Naive B cell (primary cell): ENCODE results near the gene CACNA1A. TPM values are rescaled to one million over a fixed set of nuclear protein-coding genes. Genes with fewer than 3 reads are reported as not detected.

Source experiments
- ATAC-seq, 2 donors: fragments of 150-1000 bp; cut with Tn5 transposase; 2 replicates each; pipeline ENCODE4 v1.10.0; 2021; ENCODE audit warnings: low read depth in 2 of 2, mild to moderate bottlenecking in 2 of 2, moderate library complexity in 2 of 2
- DNase-seq: peaks from one replicate; pipeline ENCODE4 v3.0.0; 2022
- H3K27ac Mint-ChIP-seq, 6 donors: one replicate each; pipeline ENCODE4 v1.8.0; 2020 to 2022; ENCODE audit warnings: mild to moderate bottlenecking in 6 of 6, mixed read lengths in 6 of 6, moderate library complexity in 5 of 6, inconsistent platforms in 2 of 6
- H3K27me3 Mint-ChIP-seq, 3 donors: one replicate each; pipeline ENCODE4 v1.8.0; 2021 to 2022; ENCODE audit warnings: mixed read lengths in 3 of 3, mild to moderate bottlenecking in 1 of 3
- H3K36me3 Mint-ChIP-seq, 2 donors: one replicate each; pipeline ENCODE4 v1.8.0; 2020 to 2022; ENCODE audit warnings: mixed read lengths in 2 of 2, inconsistent platforms in 1 of 2, mild to moderate bottlenecking in 1 of 2
- H3K4me1 Mint-ChIP-seq, 3 donors: one replicate each; pipeline ENCODE4 v1.8.0; 2020 to 2022; ENCODE audit warnings: mixed read lengths in 3 of 3, inconsistent platforms in 1 of 3, mild to moderate bottlenecking in 1 of 3, moderate library complexity in 1 of 3
- H3K4me3 Mint-ChIP-seq, 8 donors: one replicate each; pipeline ENCODE4 v1.8.0; 2020 to 2022; ENCODE audit warnings: mild to moderate bottlenecking in 8 of 8, mixed read lengths in 8 of 8, moderate library complexity in 8 of 8, inconsistent platforms in 2 of 8
- H3K9me3 Mint-ChIP-seq, 7 donors: one replicate each; pipeline ENCODE4 v1.8.0; 2020 to 2022; ENCODE audit warnings: mixed read lengths in 7 of 7, mild to moderate bottlenecking in 5 of 7, inconsistent platforms in 2 of 7, moderate library complexity in 1 of 7
- polyA plus RNA-seq, 6 donors: library from polyadenylated mRNA; unstranded; fragments of 300-500 nt; fragmentation: Illumina TruSeq; gene quantifications; one replicate each; pipeline ENCODE4 v1.2.3, GENCODE V29; 2021; ENCODE audit warnings: low read depth in 6 of 6

The CACNA1A gene
- polyA plus RNA-seq, 6 donors from 2014 or later = 0.24 to 2.2 (median 1.3) TPM

- peak overlapping the region; percentile 66 to 94 (median 88) for H3K4me3 Mint-ChIP-seq
- H3K27ac Mint-ChIP-seq = peak overlapping the region; percentile 89 to 99 (median 96)
- peak; percentile 63 for DNase-seq
- ATAC-seq = peak; percentile 6 to 8
- peaks cover 0 to 1% (median 0%) of the 10 kb centered on the region in 7 donors for H3K9me3 Mint-ChIP-seq
- H3K4me1 Mint-ChIP-seq = peaks cover 51 to 85% (median 73%) of the 10 kb centered on the region in 3 donors
- no peaks in the 10 kb centered on the region for H3K36me3 Mint-ChIP-seq
- H3K27me3 Mint-ChIP-seq = no peaks in the 10 kb centered on the region
Observed at GRCh38 chr19:13164343-13165161, 341.7 kb downstream of the CACNA1A start.

- Mint-ChIP-seq H3K27me3 (no peaks in the 10 kb centered on the region), H3K4me3 (peak overlapping the region; percentile 82 to 94 (median 88)), H3K36me3 (no peaks in the 10 kb centered on the region), H3K27ac (peak overlapping the region; percentile 94 to 99 (median 98)), H3K9me3 (peaks cover 0 to 1% (median 0%) of the 10 kb centered on the region in 7 donors), H3K4me1 (peaks cover 43 to 85% (median 66%) of the 10 kb centered on the region in 3 donors)
- DNase-seq (peak; percentile 47), ATAC-seq (peak; percentile 26 to 29)
Observed at GRCh38 chr19:13163609-13164342, 342.5 kb downstream of the CACNA1A start.

GRCh38 chr19:13162724-13163608 is 343.3 kb downstream of the CACNA1A start:
- H3K27ac Mint-ChIP-seq = peak overlapping the region; percentile 94 to 99 (median 98)
- no peaks in the 10 kb centered on the region for H3K27me3 Mint-ChIP-seq
- H3K4me1 Mint-ChIP-seq = peaks cover 48 to 85% (median 66%) of the 10 kb centered on the region in 3 donors
- no peaks in the 10 kb centered on the region for H3K36me3 Mint-ChIP-seq
- DNase-seq = peak; percentile 72
- peak overlapping the region; percentile 82 to 94 (median 91) for H3K4me3 Mint-ChIP-seq
- H3K9me3 Mint-ChIP-seq = peaks cover 0 to 1% (median 0%) of the 10 kb centered on the region in 7 donors
- ATAC-seq = peak; percentile 52

- H3K4me1 Mint-ChIP-seq = peaks cover 57 to 82% (median 67%) of the 10 kb centered on the region in 3 donors
- ATAC-seq (no peak), DNase-seq (no peak)
- peak overlapping the region in 6 of 8 donors; percentile 20 to 73 (median 50) for H3K4me3 Mint-ChIP-seq
- no peaks in the 10 kb centered on the region for H3K9me3 Mint-ChIP-seq
- H3K36me3 Mint-ChIP-seq = no peaks in the 10 kb centered on the region
- H3K27ac Mint-ChIP-seq = peak overlapping the region in 3 of 6 donors; percentile 29 to 94 (median 61)
- no peaks in the 10 kb centered on the region for H3K27me3 Mint-ChIP-seq
Observed at GRCh38 chr19:13160557-13160956, 345.7 kb downstream of the CACNA1A start.

- peak overlapping the region in 5 of 8 donors; percentile 6 to 67 (median 35) for H3K4me3 Mint-ChIP-seq
- peaks cover 1 to 5% of the 10 kb centered on the region in 2 donors for H3K36me3 Mint-ChIP-seq
- no peaks in the 10 kb centered on the region for H3K9me3 Mint-ChIP-seq
- H3K27ac Mint-ChIP-seq = peak overlapping the region in 4 of 6 donors; percentile 49 to 94 (median 52)
- ATAC-seq = no peak
- peaks cover 0 to 2% (median 0%) of the 10 kb centered on the region in 3 donors for H3K27me3 Mint-ChIP-seq
- DNase-seq = no peak
- H3K4me1 Mint-ChIP-seq = peaks cover 54 to 78% (median 67%) of the 10 kb centered on the region in 3 donors
Observed at GRCh38 chr19:13159713-13160112, 346.6 kb downstream of the CACNA1A start.
